Hepatocyte (in vitro differentiated cells): ENCODE results near the gene DLGAP3. TPM values are rescaled to one million over a fixed set of nuclear protein-coding genes. Genes with fewer than 3 reads are reported as not detected.

Experiments
- DNase-seq: peaks from one replicate; pipeline ENCODE4 v3.0.0-alpha.2; 2016; ENCODE audit warnings: low spot score
- H2AFZ ChIP-seq: fragments of 200-600 bp; sonication (generic); 2 replicates; pipeline ENCODE4 v1.6.0; 2016; ENCODE audit warnings: antibody characterized with exemption, mild to moderate bottlenecking
- H3K27ac ChIP-seq: fragments of 200-600 bp; sonication (generic); 2 replicates; pipeline ENCODE4 v1.5.1; 2016; ENCODE audit warnings: mild to moderate bottlenecking
- H3K27me3 ChIP-seq: fragments of 200-600 bp; sonication (generic); 2 replicates; pipeline ENCODE4 v1.6.1; 2016
- H3K36me3 ChIP-seq: fragments of 200-600 bp; sonication (generic); replicated peaks from 2 replicates; pipeline ENCODE4 v1.5.1; 2016; ENCODE audit warnings: low read depth; ENCODE audit not compliant: insufficient read depth
- H3K4me1 ChIP-seq: fragments of 200-600 bp; sonication (generic); 2 replicates; pipeline ENCODE4 v1.5.1; 2016; ENCODE audit warnings: mild to moderate bottlenecking, moderate library complexity; ENCODE audit not compliant: insufficient read depth
- H3K4me2 ChIP-seq: fragments of 200-600 bp; sonication (generic); 2 replicates; pipeline ENCODE4 v1.6.0; 2016
- H3K4me3 ChIP-seq: fragments of 200-600 bp; sonication (generic); 2 replicates; pipeline ENCODE4 v1.5.1; 2016; ENCODE audit warnings: mild to moderate bottlenecking
- H3K79me2 ChIP-seq: fragments of 200-600 bp; sonication (generic); 2 replicates; pipeline ENCODE4 v1.6.0; 2017; ENCODE audit warnings: mild to moderate bottlenecking
- H3K9me2 ChIP-seq: fragments of 200-600 bp; sonication (generic); replicated peaks from 2 replicates; pipeline ENCODE4 v1.6.0; 2017; ENCODE audit warnings: mild to moderate bottlenecking; ENCODE audit not compliant: insufficient read depth
- H3K9me3 ChIP-seq: fragments of 200-600 bp; sonication (generic); 2 replicates; pipeline ENCODE4 v1.5.1; 2016; ENCODE audit warnings: low read depth, mild to moderate bottlenecking
- H4K20me1 ChIP-seq: fragments of 200-600 bp; sonication (generic); 2 replicates; pipeline ENCODE4 v1.6.0; 2016; ENCODE audit warnings: mild to moderate bottlenecking; ENCODE audit not compliant: insufficient read depth, poor library complexity, severe bottlenecking
- EZH2 ChIP-seq: fragments of 200-600 bp; sonication (generic); IDR thresholded peaks from 2 replicates; pipeline ENCODE4 v1.6.1; 2016; ENCODE audit warnings: antibody characterized with exemption, mild to moderate bottlenecking, borderline replicate concordance
- EZH2phosphoT487 ChIP-seq: fragments of 200-600 bp; sonication (generic); IDR thresholded peaks from one replicate; pipeline ENCODE4 v1.6.1; 2018; ENCODE audit warnings: antibody characterized with exemption, mild to moderate bottlenecking, low read depth, moderate library complexity; ENCODE audit not compliant: unreplicated experiment, severe bottlenecking
- WGBS: methylation state at CpG from one replicate; pipeline ENCODE4 v1.1.6; 2016; ENCODE audit warnings: low lambda C conversion rate; ENCODE audit errors: missing lambda C conversion rate; 5-methylcytosine and 5-hydroxymethylcytosine counted together
- polyA plus RNA-seq: library from polyadenylated mRNA; unstranded; fragments of >200 nt; fragmentation: Nextera tagmentation; extraction: Ambion mirVana; gene quantifications from 2 replicates; pipeline ENCODE4 v1.2.1, GENCODE V29; 2016
- total RNA-seq: library from RNA; depleted of rRNA; stranded (reverse); fragments of >200 nt; gene quantifications from 2 replicates; pipeline ENCODE4 v1.2.3, GENCODE V29; 2014
- TF ChIP-seq, protein P1 (sequence below): fragments of 200-600 bp; sonication (generic); IDR thresholded peaks from 2 replicates; pipeline ENCODE4 v1.5.1; 2016; ENCODE audit warnings: antibody characterized with exemption, mild to moderate bottlenecking; ENCODE audit not compliant: poor library complexity

DLGAP3 gene
- total and polyA plus RNA-seq, 2 experiments from 2014 or later = 0.33 to 1.0 TPM

DNA sequence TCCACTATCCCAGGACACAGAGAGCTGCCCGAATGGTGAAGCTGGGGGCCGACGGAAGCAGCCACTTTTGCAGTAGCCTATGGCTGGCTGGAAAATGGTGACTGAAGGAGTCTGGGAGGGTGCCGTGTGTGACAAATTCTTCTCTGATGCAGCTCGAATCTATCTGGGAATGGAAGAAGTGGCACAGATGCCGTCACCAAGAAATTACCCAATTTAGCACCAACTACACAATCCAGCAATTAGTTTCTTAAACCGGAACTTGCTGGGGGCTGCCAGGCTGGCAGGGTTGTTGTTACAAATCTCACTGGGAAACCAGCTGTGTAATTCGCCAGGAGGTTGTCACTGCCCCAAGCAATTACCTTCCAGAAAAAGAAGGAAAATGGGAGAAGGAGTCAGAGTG lies 18.0 kb downstream of the DLGAP3 start:
- TF ChIP-seq, protein P1, sequence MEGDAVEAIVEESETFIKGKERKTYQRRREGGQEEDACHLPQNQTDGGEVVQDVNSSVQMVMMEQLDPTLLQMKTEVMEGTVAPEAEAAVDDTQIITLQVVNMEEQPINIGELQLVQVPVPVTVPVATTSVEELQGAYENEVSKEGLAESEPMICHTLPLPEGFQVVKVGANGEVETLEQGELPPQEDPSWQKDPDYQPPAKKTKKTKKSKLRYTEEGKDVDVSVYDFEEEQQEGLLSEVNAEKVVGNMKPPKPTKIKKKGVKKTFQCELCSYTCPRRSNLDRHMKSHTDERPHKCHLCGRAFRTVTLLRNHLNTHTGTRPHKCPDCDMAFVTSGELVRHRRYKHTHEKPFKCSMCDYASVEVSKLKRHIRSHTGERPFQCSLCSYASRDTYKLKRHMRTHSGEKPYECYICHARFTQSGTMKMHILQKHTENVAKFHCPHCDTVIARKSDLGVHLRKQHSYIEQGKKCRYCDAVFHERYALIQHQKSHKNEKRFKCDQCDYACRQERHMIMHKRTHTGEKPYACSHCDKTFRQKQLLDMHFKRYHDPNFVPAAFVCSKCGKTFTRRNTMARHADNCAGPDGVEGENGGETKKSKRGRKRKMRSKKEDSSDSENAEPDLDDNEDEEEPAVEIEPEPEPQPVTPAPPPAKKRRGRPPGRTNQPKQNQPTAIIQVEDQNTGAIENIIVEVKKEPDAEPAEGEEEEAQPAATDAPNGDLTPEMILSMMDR = no peak
- TF ChIP-seq EZH2phosphoT487 = no peak
- no peak for DNase-seq
- no peak overlapping the region for H3K4me2 ChIP-seq
- no peaks in the 10 kb centered on the region for H3K79me2 ChIP-seq
- H3K27ac ChIP-seq = no peak overlapping the region
- no peak overlapping the region for H2AFZ ChIP-seq
- no peaks in the 10 kb centered on the region for H3K9me3 ChIP-seq
- no peak overlapping the region for H3K4me3 ChIP-seq
- no peaks in the 10 kb centered on the region for H3K9me2 ChIP-seq
- no peaks in the 10 kb centered on the region for H3K27me3 ChIP-seq
- H4K20me1 ChIP-seq = no peaks in the 10 kb centered on the region
- no peaks in the 10 kb centered on the region for H3K4me1 ChIP-seq
- 80% methylated on average over 8 of the region's 8 CpGs for WGBS
- no peaks in the 10 kb centered on the region for H3K36me3 ChIP-seq

DNA sequence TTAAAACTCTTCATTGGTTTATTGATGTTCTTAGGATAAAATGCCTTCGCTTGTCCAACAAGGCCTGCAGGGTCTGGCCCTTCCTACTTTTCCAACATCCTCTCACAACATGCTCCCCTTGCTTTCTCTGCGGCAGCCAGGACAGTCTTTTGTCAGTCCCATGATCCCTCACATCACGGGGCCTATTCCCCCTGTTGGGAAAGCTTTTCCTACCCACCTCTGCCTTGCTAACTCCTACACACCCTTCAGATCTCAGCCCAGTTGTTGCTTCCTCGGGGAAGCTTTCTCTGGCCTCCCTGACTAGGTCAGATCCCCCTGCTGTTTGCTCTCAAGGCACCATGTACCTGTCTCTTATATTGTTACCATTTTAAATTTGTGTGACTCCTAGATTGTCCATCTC lies 19.0 kb downstream of the DLGAP3 start:
- H3K4me2 ChIP-seq = no peak overlapping the region
- H3K9me3 ChIP-seq = no peaks in the 10 kb centered on the region
- no peak overlapping the region for H2AFZ ChIP-seq
- H3K4me3 ChIP-seq = no peak overlapping the region
- H3K36me3 ChIP-seq = no peaks in the 10 kb centered on the region
- no peaks in the 10 kb centered on the region for H4K20me1 ChIP-seq
- H3K79me2 ChIP-seq = no peaks in the 10 kb centered on the region
- WGBS = 82% methylated on average over 4 of the region's 4 CpGs
- DNase-seq = no peak
- H3K9me2 ChIP-seq = no peaks in the 10 kb centered on the region
- no peaks in the 10 kb centered on the region for H3K4me1 ChIP-seq
- no peaks in the 10 kb centered on the region for H3K27me3 ChIP-seq
- H3K27ac ChIP-seq = no peak overlapping the region
- TF ChIP-seq EZH2 = no peak
- TF ChIP-seq, protein P1 = no peak

DNA sequence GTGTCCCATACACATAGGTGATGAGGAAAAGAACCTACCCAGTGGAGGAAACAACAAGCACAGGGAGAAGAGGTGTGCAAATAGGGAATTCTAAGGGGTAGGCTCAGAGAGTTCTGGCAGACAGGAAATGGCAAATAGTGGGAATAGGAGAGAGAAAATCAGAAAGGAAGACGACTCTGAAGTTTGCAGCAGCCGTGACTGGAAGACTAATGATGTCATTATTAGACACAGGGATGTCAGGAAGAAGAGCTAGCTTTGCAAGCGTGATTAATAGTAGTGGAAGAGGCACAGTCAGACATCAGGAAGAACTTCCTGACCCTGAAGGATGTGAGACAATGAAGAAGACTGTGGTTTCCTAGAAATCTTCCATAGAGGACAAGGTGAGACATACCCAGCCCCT lies 21.1 kb downstream of the DLGAP3 start:
- no peaks in the 10 kb centered on the region for H3K27me3 ChIP-seq
- no peaks in the 10 kb centered on the region for H3K9me2 ChIP-seq
- H3K4me3 ChIP-seq = no peak overlapping the region
- H3K4me1 ChIP-seq = no peaks in the 10 kb centered on the region
- DNase-seq = no peak
- H3K36me3 ChIP-seq = no peaks in the 10 kb centered on the region
- WGBS = 81% methylated on average over 3 of the region's 3 CpGs
- H3K79me2 ChIP-seq = no peaks in the 10 kb centered on the region
- TF ChIP-seq, protein P1 = no peak
- H3K4me2 ChIP-seq = no peak overlapping the region
- no peaks in the 10 kb centered on the region for H3K9me3 ChIP-seq
- no peaks in the 10 kb centered on the region for H4K20me1 ChIP-seq
- no peak overlapping the region for H3K27ac ChIP-seq
- H2AFZ ChIP-seq = no peak overlapping the region

DNA sequence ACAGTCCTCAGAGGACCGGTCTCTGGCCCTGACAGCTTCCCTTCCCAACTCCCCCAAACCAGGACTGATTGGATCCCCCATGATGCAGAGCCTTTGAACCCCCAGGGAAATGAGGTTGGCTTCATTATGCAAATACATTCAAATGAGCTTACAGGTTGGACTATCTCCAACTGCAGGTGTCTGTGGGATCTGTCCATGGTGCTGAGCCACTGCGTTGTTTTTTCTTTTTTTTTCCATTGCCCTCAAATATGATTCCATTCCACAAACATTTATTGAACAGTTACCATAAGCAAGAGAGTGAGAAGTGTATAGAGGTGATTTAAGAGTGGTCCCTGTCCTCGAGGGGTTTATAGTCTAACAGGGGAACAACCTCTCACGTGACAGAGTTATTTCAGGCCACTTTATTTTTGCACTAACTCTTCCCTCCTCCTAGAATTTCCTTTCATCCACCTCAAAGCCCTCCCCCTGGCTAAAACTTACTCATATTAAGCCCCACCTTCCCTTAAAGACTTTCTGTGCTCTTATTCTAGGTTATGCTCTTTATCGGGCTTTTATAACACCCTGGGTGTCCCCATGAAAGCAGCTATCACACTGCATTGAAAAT lies 21.9 kb downstream of the DLGAP3 start:
- H3K4me3 ChIP-seq = no peak overlapping the region
- no peak overlapping the region for H2AFZ ChIP-seq
- no peaks in the 10 kb centered on the region for H3K79me2 ChIP-seq
- TF ChIP-seq EZH2 (no peak), EZH2phosphoT487 (no peak)
- TF ChIP-seq, protein P1 = no peak
- no peaks in the 10 kb centered on the region for H3K4me1 ChIP-seq
- H3K9me2 ChIP-seq = no peaks in the 10 kb centered on the region
- H3K27ac ChIP-seq = no peak overlapping the region
- no peaks in the 10 kb centered on the region for H3K36me3 ChIP-seq
- 70% methylated on average over 5 of the region's 5 CpGs for WGBS
- no peaks in the 10 kb centered on the region for H4K20me1 ChIP-seq
- H3K4me2 ChIP-seq = no peak overlapping the region
- no peak for DNase-seq
- H3K9me3 ChIP-seq = no peaks in the 10 kb centered on the region
- H3K27me3 ChIP-seq = no peaks in the 10 kb centered on the region
